Chondrocyte (in vitro differentiated cells): ENCODE measurements around the gene RFX1. TPM values are rescaled to one million over a fixed set of nuclear protein-coding genes. Genes with fewer than 3 reads are reported as not detected.

Experiments
- DNase-seq: peaks from one replicate; pipeline ENCODE4 v3.0.0; 2021; ENCODE audit warnings: mixed read lengths, low spot score
- H3K27ac Mint-ChIP-seq: one replicate; pipeline ENCODE4 v1.8.0; 2021; ENCODE audit warnings: mild to moderate bottlenecking, moderate library complexity, mixed read lengths; ENCODE audit not compliant: unreplicated experiment
- H3K27me3 Mint-ChIP-seq: 2 replicates; pipeline ENCODE4 v1.8.0; 2021; ENCODE audit warnings: low read depth, mixed read lengths
- H3K36me3 Mint-ChIP-seq: 2 replicates; pipeline ENCODE4 v1.8.0; 2021; ENCODE audit warnings: low read depth, mixed read lengths
- H3K4me1 Mint-ChIP-seq: 2 replicates; pipeline ENCODE4 v1.8.0; 2021; ENCODE audit warnings: low read depth, mild to moderate bottlenecking, mixed read lengths
- H3K4me3 Mint-ChIP-seq: one replicate; pipeline ENCODE4 v1.8.0; 2021; ENCODE audit warnings: mild to moderate bottlenecking, moderate library complexity, mixed read lengths; ENCODE audit not compliant: unreplicated experiment
- H3K9me3 Mint-ChIP-seq: 2 replicates; pipeline ENCODE4 v1.8.0; 2021; ENCODE audit warnings: low read depth, mixed read lengths
- long read RNA-seq: library from polyadenylated mRNA; stranded (forward); transcript quantifications from one replicate; pipeline ENCODE4 v2.0.0, GENCODE V29; 2021
- total RNA-seq: library from RNA; stranded (reverse); gene quantifications from 3 replicates; pipeline ENCODE4 v1.2.1, GENCODE V29; 2021
- TF ChIP-seq, protein P1 (sequence below): fragments of 200-600 bp; sonication (generic); IDR thresholded peaks from 2 replicates; pipeline ENCODE4 v1.5.0; 2021; ENCODE audit warnings: antibody characterized with exemption, mild to moderate bottlenecking, moderate library complexity

RFX1 gene
- 9.1 to 9.4 TPM (median 9.4 TPM) in 3 replicates for total RNA-seq
- long read RNA-seq, partial matches to known transcripts: 1 of 1 reads
- long read RNA-seq, other reads (novel, unspliced or antisense): 0 of 1 reads

GRCh38 chr19:14006085-14006765, at the start of gene RFX1:
TSS of gene RFX1 (minus strand) at chr19:14006320. CDS start at chr19:13993843, 12,477 bp downstream.
- Mint-ChIP-seq H3K36me3 (no peaks in the 10 kb centered on the region), H3K27me3 (no peaks in the 10 kb centered on the region), H3K9me3 (no peaks in the 10 kb centered on the region), H3K4me3 (peak within 1 kb of the TSS; percentile 97), H3K4me1 (peaks cover 22% of the 10 kb centered on the region), H3K27ac (peak within 1 kb of the TSS; percentile 100)
- DNase-seq: peak; percentile 100
- TF ChIP-seq, protein P1, sequence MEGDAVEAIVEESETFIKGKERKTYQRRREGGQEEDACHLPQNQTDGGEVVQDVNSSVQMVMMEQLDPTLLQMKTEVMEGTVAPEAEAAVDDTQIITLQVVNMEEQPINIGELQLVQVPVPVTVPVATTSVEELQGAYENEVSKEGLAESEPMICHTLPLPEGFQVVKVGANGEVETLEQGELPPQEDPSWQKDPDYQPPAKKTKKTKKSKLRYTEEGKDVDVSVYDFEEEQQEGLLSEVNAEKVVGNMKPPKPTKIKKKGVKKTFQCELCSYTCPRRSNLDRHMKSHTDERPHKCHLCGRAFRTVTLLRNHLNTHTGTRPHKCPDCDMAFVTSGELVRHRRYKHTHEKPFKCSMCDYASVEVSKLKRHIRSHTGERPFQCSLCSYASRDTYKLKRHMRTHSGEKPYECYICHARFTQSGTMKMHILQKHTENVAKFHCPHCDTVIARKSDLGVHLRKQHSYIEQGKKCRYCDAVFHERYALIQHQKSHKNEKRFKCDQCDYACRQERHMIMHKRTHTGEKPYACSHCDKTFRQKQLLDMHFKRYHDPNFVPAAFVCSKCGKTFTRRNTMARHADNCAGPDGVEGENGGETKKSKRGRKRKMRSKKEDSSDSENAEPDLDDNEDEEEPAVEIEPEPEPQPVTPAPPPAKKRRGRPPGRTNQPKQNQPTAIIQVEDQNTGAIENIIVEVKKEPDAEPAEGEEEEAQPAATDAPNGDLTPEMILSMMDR: no peak

- no peak overlapping the region for H3K4me3 Mint-ChIP-seq
- DNase-seq: no peak
- H3K27ac Mint-ChIP-seq: no peak overlapping the region
- H3K27me3 Mint-ChIP-seq: peaks cover 3% of the 10 kb centered on the region
- TF ChIP-seq, protein P1: no peak
- peaks cover 1% of the 10 kb centered on the region for H3K36me3 Mint-ChIP-seq
- peaks cover 11% of the 10 kb centered on the region for H3K4me1 Mint-ChIP-seq
- H3K9me3 Mint-ChIP-seq: no peaks in the 10 kb centered on the region
Measured at GRCh38 chr19:14055396-14055795, 49.3 kb upstream of the RFX1 start.

GRCh38 chr19:14054721-14055120, 48.6 kb upstream of the RFX1 start:
- TF ChIP-seq, protein P1: no peak
- Mint-ChIP-seq H3K36me3 (peaks cover 1% of the 10 kb centered on the region), H3K9me3 (no peaks in the 10 kb centered on the region), H3K27me3 (peaks cover 3% of the 10 kb centered on the region), H3K27ac (no peak overlapping the region), H3K4me1 (peaks cover 11% of the 10 kb centered on the region), H3K4me3 (no peak overlapping the region)
- DNase-seq: peak; percentile 89

DNA sequence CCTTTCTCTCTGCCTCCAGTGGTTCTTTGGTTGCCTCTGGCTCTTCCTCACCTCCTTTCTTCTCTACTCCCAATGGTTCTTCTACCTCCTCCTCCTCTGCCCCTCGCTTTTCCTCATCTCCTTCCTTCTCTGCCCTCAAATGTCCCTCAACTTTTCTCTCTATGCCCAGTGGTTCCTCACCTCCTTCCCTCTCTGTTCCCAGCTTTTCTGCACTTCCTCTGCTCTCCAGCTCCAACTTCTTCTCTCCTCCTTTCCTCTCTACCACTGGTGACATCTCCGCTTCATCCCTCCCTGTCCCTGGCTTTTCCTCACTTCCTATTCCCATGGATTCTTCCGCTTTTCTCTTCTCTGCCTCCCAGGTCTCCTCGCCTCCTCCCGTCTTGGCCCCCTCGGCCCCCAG, 48.0 kb upstream of the RFX1 start:
- H3K27ac Mint-ChIP-seq: no peak overlapping the region
- TF ChIP-seq, protein P1: no peak
- H3K27me3 Mint-ChIP-seq: peaks cover 3% of the 10 kb centered on the region
- H3K9me3 Mint-ChIP-seq: no peaks in the 10 kb centered on the region
- peaks cover 11% of the 10 kb centered on the region for H3K4me1 Mint-ChIP-seq
- no peak overlapping the region for H3K4me3 Mint-ChIP-seq
- H3K36me3 Mint-ChIP-seq: peaks cover 1% of the 10 kb centered on the region
- DNase-seq: no peak

- DNase-seq: peak; percentile 83
- H3K9me3 Mint-ChIP-seq: no peaks in the 10 kb centered on the region
- H3K36me3 Mint-ChIP-seq: peaks cover 1% of the 10 kb centered on the region
- H3K4me1 Mint-ChIP-seq: peaks cover 10% of the 10 kb centered on the region
- H3K27me3 Mint-ChIP-seq: peaks cover 1% of the 10 kb centered on the region
- no peak overlapping the region for H3K4me3 Mint-ChIP-seq
- H3K27ac Mint-ChIP-seq: no peak overlapping the region
- TF ChIP-seq, protein P1: no peak
Measured at GRCh38 chr19:14053500-14053899, 47.4 kb upstream of the RFX1 start.
